Vagina (tissue), 2 donors: Measurements from ENCODE around the gene IMPG2.

Experiments used
- CTCF ChIP-seq, 3 experiments: fragments of 450-650 bp in 2 of 3; fragments of 200-600 bp in 1 of 3; sonication (generic) in 1 of 3; IDR thresholded peaks; one replicate each; pipeline ENCODE4 v1.5.1; 2017 to 2019; ENCODE audit warnings: antibody characterized with exemption in 3 of 3, mild to moderate bottlenecking in 2 of 3, moderate library complexity in 2 of 3
- POLR2A ChIP-seq, 2 donors: fragments of 450-650 bp; IDR thresholded peaks; one replicate each; pipeline ENCODE4 v1.6.1; 2017; ENCODE audit warnings: antibody characterized with exemption in 2 of 2, mild to moderate bottlenecking in 2 of 2, moderate library complexity in 2 of 2
- POLR2AphosphoS5 ChIP-seq, 2 donors: sonication (generic); formaldehyde crosslinking; IDR thresholded peaks; one replicate each; pipeline ENCODE4 v1.9.0; 2017; ENCODE audit warnings: antibody characterized with exemption in 2 of 2, mild to moderate bottlenecking in 2 of 2, low read depth in 1 of 2; ENCODE audit not compliant: insufficient read depth in 1 of 2

GRCh38 chr3:101268141-101268540 is 52.2 kb downstream of the IMPG2 start:
- TF ChIP-seq CTCF (IDR thresholded peaks at IDR 0.05), result no peak
- no peak for TF ChIP-seq POLR2AphosphoS5 (IDR thresholded peaks at IDR 0.05; ENCODE audit: insufficient read depth in 1 of 2, low read depth in 1 of 2)
- no peak for TF ChIP-seq POLR2A (IDR thresholded peaks at IDR 0.05)
